Measurements from ENCODE around the gene HOXA2. TPM values are rescaled to one million over a fixed set of nuclear protein-coding genes. Genes with fewer than 3 reads are reported as not detected.

Gene HOXA2
- polyA plus RNA-seq, 1 donor (not counting 4 experiments of a cell fraction or from before 2014, with no cell fraction given), result 0.71 TPM

DNA sequence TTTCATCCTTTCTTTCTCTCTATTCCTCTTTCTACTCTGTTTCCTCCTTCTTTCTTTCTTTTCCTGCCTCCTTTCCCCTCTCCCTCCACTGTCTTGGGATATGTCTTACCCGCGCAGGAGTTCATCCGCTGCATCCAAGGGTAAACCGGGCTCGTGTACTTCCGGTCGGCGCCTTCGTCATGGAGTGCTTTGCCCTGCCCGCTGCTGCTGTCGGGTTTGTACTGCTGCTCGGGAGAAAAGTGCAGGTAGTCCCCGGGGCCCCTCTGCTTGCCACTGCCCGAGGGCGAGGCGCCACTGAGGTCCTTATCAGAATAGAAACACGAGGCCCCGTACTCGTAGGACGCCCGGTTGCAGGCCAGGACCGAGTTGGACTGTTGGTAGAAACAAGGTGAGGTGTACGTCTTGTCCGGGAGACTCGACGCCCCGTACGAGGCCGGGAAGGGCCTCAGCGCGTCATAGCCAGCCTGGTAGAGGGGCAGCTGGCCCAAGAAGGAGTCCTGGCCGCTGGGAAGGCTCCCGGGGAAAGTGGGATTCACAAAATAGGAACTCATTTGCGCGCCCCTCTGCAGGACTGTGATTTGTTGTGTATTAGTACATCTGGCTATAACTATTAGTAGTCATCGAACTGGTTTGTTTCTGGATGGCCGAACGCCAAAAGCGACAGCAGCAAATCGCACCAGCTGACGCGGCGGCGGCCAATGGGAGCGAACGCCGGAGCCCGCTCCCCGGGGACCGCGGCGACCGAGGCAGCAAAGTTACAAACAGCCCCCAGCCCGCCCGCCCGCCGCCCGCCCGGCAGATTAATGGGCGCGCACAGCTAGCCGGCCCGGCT lies 44.9 kb upstream of the HOXA2 start, which contains the start of gene HOXA6:
HOXA6 (minus strand) TSS at position 576 of the 832 bp plus-strand sequence; CDS start at position 551, 25 bp downstream.
- Histone ChIP-seq H3K9me1 (ENCODE audit: control insufficient read depth, extremely low read depth, insufficient read depth, low read length) (no peaks in the 10 kb centered on the region), H3K4me2 (ENCODE audit: control insufficient read depth, extremely low read depth, insufficient read depth, low read depth, low read length) (peak within 1 kb of the TSS; percentile 98), H4K20me1 (ENCODE audit: control insufficient read depth, extremely low read depth, insufficient read depth, low read length) (no peaks in the 10 kb centered on the region), H3K27me3 (ENCODE audit: control insufficient read depth, extremely low read depth, insufficient read depth, low read length) (no peaks in the 10 kb centered on the region), H3K36me3 (ENCODE audit: control insufficient read depth in 2 of 2, extremely low read depth in 1 of 2, insufficient read depth in 2 of 2, low read length in 2 of 2) (peaks cover 0 to 7% of the 10 kb centered on the region in 2 experiments), H3K79me2 (ENCODE audit: control insufficient read depth, insufficient read depth, low read length) (peaks cover 90% of the 10 kb centered on the region), H3K9me3 (ENCODE audit: control insufficient read depth, low read depth, low read length) (no peaks in the 10 kb centered on the region), H3K4me1 (ENCODE audit: control insufficient read depth, extremely low read depth, insufficient read depth, low read length) (peaks cover 52% of the 10 kb centered on the region), H3K9ac (ENCODE audit: control insufficient read depth, extremely low read depth, insufficient read depth, low read length) (peak within 1 kb of the TSS; percentile 93), H3K4me3 (ENCODE audit: control insufficient read depth in 2 of 3, extremely low read depth in 1 of 3, insufficient read depth in 2 of 3, low read depth in 1 of 3, low read length in 3 of 3) (peak within 1 kb of the TSS; percentile 60 to 83 (median 74)), H3K27ac (ENCODE audit: control insufficient read depth, insufficient read depth, low read length) (peak within 1 kb of the TSS; percentile 87), H2AFZ (ENCODE audit: control insufficient read depth, low read length) (peak within 1 kb of the TSS; percentile 46)
- DNase-seq (ENCODE audit: low read depth, low spot score) (no peak), FAIRE-seq (no peak)
- dilution Hi-C loops (cut with MboI; ENCODE audit: extremely low pct_ligation_motif_present, low sequenced_read_pairs), result no loop called here
- no peak for TF ChIP-seq EZH2 (IDR thresholded peaks at IDR 0.05; ENCODE audit: low read length)
- TF ChIP-seq, protein P1, sequence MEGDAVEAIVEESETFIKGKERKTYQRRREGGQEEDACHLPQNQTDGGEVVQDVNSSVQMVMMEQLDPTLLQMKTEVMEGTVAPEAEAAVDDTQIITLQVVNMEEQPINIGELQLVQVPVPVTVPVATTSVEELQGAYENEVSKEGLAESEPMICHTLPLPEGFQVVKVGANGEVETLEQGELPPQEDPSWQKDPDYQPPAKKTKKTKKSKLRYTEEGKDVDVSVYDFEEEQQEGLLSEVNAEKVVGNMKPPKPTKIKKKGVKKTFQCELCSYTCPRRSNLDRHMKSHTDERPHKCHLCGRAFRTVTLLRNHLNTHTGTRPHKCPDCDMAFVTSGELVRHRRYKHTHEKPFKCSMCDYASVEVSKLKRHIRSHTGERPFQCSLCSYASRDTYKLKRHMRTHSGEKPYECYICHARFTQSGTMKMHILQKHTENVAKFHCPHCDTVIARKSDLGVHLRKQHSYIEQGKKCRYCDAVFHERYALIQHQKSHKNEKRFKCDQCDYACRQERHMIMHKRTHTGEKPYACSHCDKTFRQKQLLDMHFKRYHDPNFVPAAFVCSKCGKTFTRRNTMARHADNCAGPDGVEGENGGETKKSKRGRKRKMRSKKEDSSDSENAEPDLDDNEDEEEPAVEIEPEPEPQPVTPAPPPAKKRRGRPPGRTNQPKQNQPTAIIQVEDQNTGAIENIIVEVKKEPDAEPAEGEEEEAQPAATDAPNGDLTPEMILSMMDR (optimal IDR thresholded peaks at IDR 0.05 in 1 of 3, IDR thresholded peaks at IDR 0.05 in 1 of 3, conservative IDR thresholded peaks at IDR 0.05 in 1 of 3; ENCODE audit: extremely low read depth in 1 of 3, insufficient read depth in 2 of 3, low read length in 3 of 3), result no peak

DNA sequence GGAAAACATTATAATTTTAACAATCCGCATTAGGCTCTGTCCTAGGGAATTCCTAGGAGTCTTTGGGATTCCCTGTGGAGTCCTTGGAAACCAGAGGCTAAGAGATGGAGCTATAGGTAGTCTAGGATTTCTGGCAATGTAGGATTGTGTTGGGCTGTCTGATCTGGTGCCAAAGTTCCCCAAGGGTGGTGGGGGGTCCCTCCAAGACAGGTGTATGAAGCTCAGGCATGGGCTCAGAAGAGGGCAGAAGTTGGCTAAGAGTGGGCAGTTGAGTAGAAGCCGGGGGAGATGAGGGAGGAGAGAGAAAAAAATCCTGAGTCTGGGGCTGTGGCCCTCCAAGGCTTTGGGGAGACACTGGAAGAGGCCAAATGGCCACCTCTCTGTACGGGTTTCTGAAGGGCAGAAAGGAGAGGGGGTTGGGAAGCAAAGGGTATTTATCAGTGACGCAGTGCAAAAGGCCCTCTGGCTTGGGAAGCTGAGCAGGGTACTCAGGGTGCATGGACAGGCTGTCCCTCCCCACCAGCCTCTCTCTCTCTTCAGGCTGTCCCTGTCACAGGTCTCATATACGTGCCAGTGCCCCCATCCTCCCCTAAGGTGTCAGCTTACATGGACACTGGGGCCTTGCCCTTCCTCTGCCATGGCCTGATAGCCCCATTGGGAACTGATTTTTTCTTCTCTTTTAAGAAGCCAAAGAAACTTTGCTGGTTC lies 44.2 kb upstream of the HOXA2 start:
- peak overlapping the region; percentile 93 for H3K9ac ChIP-seq (ENCODE audit: control insufficient read depth, extremely low read depth, insufficient read depth, low read length)
- peak overlapping the region; percentile 94 for H3K4me2 ChIP-seq (ENCODE audit: control insufficient read depth, extremely low read depth, insufficient read depth, low read depth, low read length)
- H3K27me3 ChIP-seq (ENCODE audit: control insufficient read depth, extremely low read depth, insufficient read depth, low read length), result no peaks in the 10 kb centered on the region
- dilution Hi-C loops (cut with MboI; ENCODE audit: extremely low pct_ligation_motif_present, low sequenced_read_pairs), result no loop called here
- FAIRE-seq, result no peak
- H3K4me1 ChIP-seq (ENCODE audit: control insufficient read depth, extremely low read depth, insufficient read depth, low read length), result peaks cover 47% of the 10 kb centered on the region
- H3K79me2 ChIP-seq (ENCODE audit: control insufficient read depth, insufficient read depth, low read length), result peaks cover 91% of the 10 kb centered on the region
- TF ChIP-seq EZH2 (IDR thresholded peaks at IDR 0.05; ENCODE audit: low read length), result no peak
- TF ChIP-seq, protein P1 (optimal IDR thresholded peaks at IDR 0.05 in 1 of 3, IDR thresholded peaks at IDR 0.05 in 1 of 3, conservative IDR thresholded peaks at IDR 0.05 in 1 of 3; ENCODE audit: extremely low read depth in 1 of 3, insufficient read depth in 2 of 3, low read length in 3 of 3), result no peak
- H3K4me3 ChIP-seq (ENCODE audit: control insufficient read depth in 2 of 3, extremely low read depth in 1 of 3, insufficient read depth in 2 of 3, low read depth in 1 of 3, low read length in 3 of 3), result peak overlapping the region in 2 of 3 experiments; percentile 62 to 74
- H3K27ac ChIP-seq (ENCODE audit: control insufficient read depth, insufficient read depth, low read length), result peak overlapping the region; percentile 87
- DNase-seq (ENCODE audit: low read depth, low spot score), result no peak
- no peak overlapping the region for H2AFZ ChIP-seq (ENCODE audit: control insufficient read depth, low read length)
- peaks cover 0 to 7% of the 10 kb centered on the region in 2 experiments for H3K36me3 ChIP-seq (ENCODE audit: control insufficient read depth in 2 of 2, extremely low read depth in 1 of 2, insufficient read depth in 2 of 2, low read length in 2 of 2)
- H3K9me3 ChIP-seq (ENCODE audit: control insufficient read depth, low read depth, low read length), result no peaks in the 10 kb centered on the region
- H4K20me1 ChIP-seq (ENCODE audit: control insufficient read depth, extremely low read depth, insufficient read depth, low read length), result no peaks in the 10 kb centered on the region
- no peaks in the 10 kb centered on the region for H3K9me1 ChIP-seq (ENCODE audit: control insufficient read depth, extremely low read depth, insufficient read depth, low read length)

Data from keratinocyte (primary cell).